Tibial nerve (tissue), 4 donors: ENCODE data around the gene CDC42EP5. TPM values are rescaled to one million over a fixed set of nuclear protein-coding genes. Genes with fewer than 3 reads are reported as not detected.
A peak's percentile ranks its signal among the peaks of the same experiment; 100 is the strongest.

Experiments
- DNase-seq, 2 donors: peaks; one replicate each; pipeline ENCODE4 v3.0.0-alpha.2; 2019; ENCODE audit warnings: low spot score in 2 of 2
- H3K27ac ChIP-seq, 4 donors: fragments of 200-600 bp; sonication (generic) in 3 of 4; one replicate each; pipeline ENCODE4 v1.5.1; 2017 to 2019; ENCODE audit warnings: mild to moderate bottlenecking in 1 of 4
- H3K27me3 ChIP-seq, 2 donors: fragments of 200-600 bp; sonication (generic) in 1 of 2; one replicate each; pipeline versions ENCODE4 v1.5.1 to v1.6.0; 2017 to 2019
- H3K36me3 ChIP-seq, 3 donors: fragments of 200-600 bp; sonication (generic); one replicate each; pipeline ENCODE4 v1.5.1; 2018 to 2019
- H3K4me1 ChIP-seq, 4 donors: fragments of 200-600 bp; sonication (generic) in 3 of 4; one replicate each; pipeline ENCODE4 v1.5.1; 2017 to 2019
- H3K4me3 ChIP-seq, 4 donors: fragments of 200-600 bp; sonication (generic) in 3 of 4; one replicate each; pipeline ENCODE4 v1.5.1; 2017 to 2019; ENCODE audit warnings: mild to moderate bottlenecking in 1 of 4, moderate library complexity in 1 of 4
- H3K9me3 ChIP-seq, 4 donors: fragments of 200-600 bp; sonication (generic) in 3 of 4; one replicate each; pipeline ENCODE4 v1.5.1; 2017 to 2019
- CTCF ChIP-seq, 5 experiments: fragments of 200-600 bp in 3 of 5; fragments of 450-650 bp in 2 of 5; sonication (generic) in 3 of 5; IDR thresholded peaks; one replicate each; pipeline ENCODE4 v1.5.1; 2016 to 2019; ENCODE audit warnings: antibody characterized with exemption in 5 of 5, mild to moderate bottlenecking in 3 of 5, moderate library complexity in 2 of 5
- EP300 ChIP-seq, 2 donors: sonication (generic); formaldehyde crosslinking; IDR thresholded peaks; one replicate each; pipeline ENCODE4 v1.6.1; 2017; ENCODE audit warnings: antibody characterized with exemption in 2 of 2, mild to moderate bottlenecking in 1 of 2
- POLR2A ChIP-seq, 2 donors: fragments of 450-650 bp; IDR thresholded peaks; one replicate each; pipeline ENCODE4 v1.6.1; 2017; ENCODE audit warnings: antibody characterized with exemption in 2 of 2, mild to moderate bottlenecking in 2 of 2, moderate library complexity in 2 of 2
- WGBS, 2 donors: methylation state at CpG; one replicate each; pipeline ENCODE4 v1.1.5; 2018; 5-methylcytosine and 5-hydroxymethylcytosine counted together
- total RNA-seq, 4 donors: library from RNA; depleted of rRNA; stranded (reverse); fragments of >200 nt; gene quantifications; one replicate each; pipeline ENCODE4 v1.1.0, GENCODE V29; 2016

CDC42EP5 gene
- total RNA-seq, 4 donors from 2014 or later: 38.9 to 62.2 (median 50.2) TPM

GRCh38 chr19:54439174-54439851 is 33.8 kb downstream of the CDC42EP5 start:
- Histone ChIP-seq H3K27me3 (no peaks in the 10 kb centered on the region), H3K27ac (peak overlapping the region in 1 of 4 donors; percentile 2), H3K9me3 (no peaks in the 10 kb centered on the region), H3K4me3 (no peak overlapping the region), H3K36me3 (peaks cover 0 to 39% (median 0%) of the 10 kb centered on the region in 3 donors), H3K4me1 (peaks cover 0 to 43% (median 16%) of the 10 kb centered on the region in 4 donors)
- DNase-seq: peak in 1 of 2 donors; percentile 30
- 44 to 45% methylated on average over 13 to 15 of the region's 15 CpGs for WGBS, 2 donors
- TF ChIP-seq CTCF (IDR thresholded peaks at IDR 0.05): peak; percentile 22 to 49 (median 43)
- no peak for TF ChIP-seq EP300 (IDR thresholded peaks at IDR 0.05)
- TF ChIP-seq POLR2A (IDR thresholded peaks at IDR 0.05): no peak

GRCh38 chr19:54436628-54437252 is 36.4 kb downstream of the CDC42EP5 start:
- no peaks in the 10 kb centered on the region for H3K9me3 ChIP-seq
- H3K36me3 ChIP-seq: peaks cover 0 to 15% (median 0%) of the 10 kb centered on the region in 3 donors
- peak overlapping the region in 2 of 4 donors; percentile 55 to 60 for H3K27ac ChIP-seq
- 64 to 71% methylated on average over 10 of the region's 10 CpGs for WGBS, 2 donors
- DNase-seq: no peak
- H3K27me3 ChIP-seq: no peaks in the 10 kb centered on the region
- no peak for TF ChIP-seq EP300 (IDR thresholded peaks at IDR 0.05)
- no peak for TF ChIP-seq CTCF (IDR thresholded peaks at IDR 0.05)
- TF ChIP-seq POLR2A (IDR thresholded peaks at IDR 0.05): no peak
- H3K4me1 ChIP-seq: peaks cover 0 to 44% (median 16%) of the 10 kb centered on the region in 4 donors
- H3K4me3 ChIP-seq: no peak overlapping the region

GRCh38 chr19:54436031-54436523 is 37.0 kb downstream of the CDC42EP5 start:
- Histone ChIP-seq H3K4me3 (no peak overlapping the region), H3K4me1 (peaks cover 0 to 50% (median 17%) of the 10 kb centered on the region in 4 donors), H3K36me3 (peaks cover 0 to 14% (median 0%) of the 10 kb centered on the region in 3 donors), H3K9me3 (no peaks in the 10 kb centered on the region), H3K27me3 (peaks cover 0 to 2% of the 10 kb centered on the region in 2 donors), H3K27ac (peak overlapping the region in 2 of 4 donors; percentile 55 to 60)
- no peak for TF ChIP-seq EP300 (IDR thresholded peaks at IDR 0.05)
- no peak for TF ChIP-seq CTCF (IDR thresholded peaks at IDR 0.05)
- TF ChIP-seq POLR2A (IDR thresholded peaks at IDR 0.05): no peak
- no peak for DNase-seq
- WGBS, 2 donors: 33 to 56% methylated on average over 10 to 15 of the region's 15 CpGs

DNA sequence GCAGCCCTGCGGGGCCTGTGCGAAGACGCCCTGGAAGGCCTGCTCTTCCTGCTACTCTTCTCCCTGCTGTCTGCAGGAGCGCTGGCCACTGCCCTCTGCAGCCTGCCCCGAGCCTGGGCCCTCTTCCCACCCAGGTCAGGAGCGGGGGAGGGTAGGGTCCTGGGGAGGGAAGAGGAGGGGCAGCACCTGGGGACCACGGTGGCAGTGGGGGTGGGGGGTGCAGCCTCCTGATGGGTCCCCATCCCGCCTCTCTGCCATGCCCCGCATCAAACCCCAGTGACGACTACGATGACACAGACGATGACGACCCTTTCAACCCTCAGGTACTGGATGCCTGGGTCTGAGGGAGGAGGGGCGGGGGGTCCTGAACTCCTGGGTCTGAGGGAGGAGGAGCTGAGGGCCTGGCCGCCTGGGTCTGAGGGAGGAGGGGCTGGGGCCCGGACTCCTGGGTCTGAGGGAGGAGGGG is 37.5 kb downstream of the CDC42EP5 start:
- Histone ChIP-seq H3K9me3 (no peaks in the 10 kb centered on the region), H3K27me3 (peaks cover 0 to 7% of the 10 kb centered on the region in 2 donors), H3K36me3 (peaks cover 0 to 12% (median 0%) of the 10 kb centered on the region in 3 donors), H3K4me3 (no peak overlapping the region), H3K4me1 (peaks cover 0 to 55% (median 21%) of the 10 kb centered on the region in 4 donors), H3K27ac (peak overlapping the region in 1 of 4 donors; percentile 60)
- TF ChIP-seq POLR2A (IDR thresholded peaks at IDR 0.05): no peak
- TF ChIP-seq EP300 (IDR thresholded peaks at IDR 0.05): no peak
- TF ChIP-seq CTCF (IDR thresholded peaks at IDR 0.05): no peak
- no peak for DNase-seq
- 21 to 41% methylated on average over 12 to 15 of the region's 16 CpGs for WGBS, 2 donors

GRCh38 chr19:54434873-54435214 is 38.3 kb downstream of the CDC42EP5 start:
- no peak overlapping the region for H3K27ac ChIP-seq
- peaks cover 0 to 7% (median 0%) of the 10 kb centered on the region in 3 donors for H3K36me3 ChIP-seq
- H3K9me3 ChIP-seq: no peaks in the 10 kb centered on the region
- H3K4me3 ChIP-seq: no peak overlapping the region
- WGBS, 2 donors: 43% methylated on average over 10 of the region's 11 CpGs
- DNase-seq: no peak
- H3K27me3 ChIP-seq: peaks cover 0 to 15% of the 10 kb centered on the region in 2 donors
- H3K4me1 ChIP-seq: peaks cover 0 to 63% (median 28%) of the 10 kb centered on the region in 4 donors
- TF ChIP-seq POLR2A (IDR thresholded peaks at IDR 0.05) (no peak), EP300 (IDR thresholded peaks at IDR 0.05) (no peak), CTCF (IDR thresholded peaks at IDR 0.05) (no peak)
